IPS-NIHi7 (cell line): ENCODE measurements around the gene CHIT1.
A peak's percentile ranks its signal among the peaks of the same experiment; 100 is the strongest.
"Not testable (repeated sequence)": the region's sequence is repeated elsewhere in the genome, so short reads cannot be mapped to it uniquely, and the experiment has no call there.

Experiments used
- DNase-seq: peaks from one replicate; pipeline ENCODE4 v3.0.0; 2012; ENCODE audit warnings: mixed read lengths; ENCODE audit errors: extremely low spot score

The CHIT1 gene

DNA sequence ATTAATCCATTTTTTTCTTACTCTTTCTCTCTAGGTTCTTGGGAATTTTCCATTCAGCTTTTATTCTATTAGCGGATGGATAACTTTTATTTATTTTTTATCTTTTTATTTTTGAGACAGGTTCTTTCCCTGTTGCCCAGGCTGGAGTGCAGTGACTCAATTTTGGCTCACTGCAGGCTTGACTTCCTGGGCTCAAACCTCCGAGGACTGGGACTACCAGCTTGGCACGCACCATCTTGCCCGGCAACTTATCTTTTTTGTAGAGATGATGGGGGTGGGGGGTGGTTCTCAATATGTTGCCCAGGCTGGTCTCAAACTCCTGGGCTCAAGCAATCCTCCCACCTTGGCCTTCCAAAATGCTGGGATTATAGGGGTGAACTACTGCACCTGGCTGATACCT is 36.1 kb upstream of the CHIT1 start:
- DNase-seq = no peak

DNA sequence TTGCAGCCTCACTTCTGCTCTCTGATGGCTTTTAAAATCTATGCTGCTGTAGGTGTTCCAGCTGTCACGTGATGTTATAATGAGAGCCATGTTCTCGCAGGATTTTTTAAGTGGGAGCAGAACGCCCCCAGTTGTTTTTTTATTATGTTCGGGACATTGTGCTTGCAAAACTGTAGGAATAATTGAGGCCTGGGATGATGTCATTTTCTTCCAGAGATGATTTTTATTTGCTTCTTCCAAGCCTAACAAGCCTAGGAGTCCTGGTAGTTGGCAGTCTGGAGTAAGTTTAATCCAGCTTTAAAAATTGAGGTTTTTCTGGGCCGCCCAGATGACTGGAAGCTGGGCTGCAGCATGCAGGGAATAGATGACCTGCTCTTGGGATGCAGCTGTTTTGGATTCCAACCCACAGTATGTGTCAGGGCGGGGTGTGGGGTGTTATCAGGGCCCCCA is 34.6 kb upstream of the CHIT1 start:
- no peak for DNase-seq

DNA sequence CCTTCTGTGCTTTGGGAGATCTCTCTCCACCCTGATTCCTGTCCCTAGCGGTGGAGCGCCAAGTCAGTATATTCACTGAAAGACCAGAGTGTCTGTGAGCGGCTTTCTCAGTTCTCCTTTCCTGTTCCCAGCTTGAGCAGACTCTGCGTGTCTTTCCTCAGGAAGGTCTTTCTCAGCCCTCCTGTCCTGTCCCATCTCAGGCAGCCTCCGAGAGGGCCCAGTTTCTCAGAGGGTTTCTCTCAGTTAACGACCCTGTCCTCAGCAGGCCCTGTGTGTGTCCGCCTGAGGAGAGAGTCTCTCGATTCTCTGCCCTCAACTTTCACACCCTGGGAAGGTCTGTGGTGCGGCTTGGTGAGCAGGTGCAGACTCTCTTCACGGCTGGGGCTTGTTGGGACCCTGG is 34.0 kb upstream of the CHIT1 start:
- DNase-seq = no peak

DNA sequence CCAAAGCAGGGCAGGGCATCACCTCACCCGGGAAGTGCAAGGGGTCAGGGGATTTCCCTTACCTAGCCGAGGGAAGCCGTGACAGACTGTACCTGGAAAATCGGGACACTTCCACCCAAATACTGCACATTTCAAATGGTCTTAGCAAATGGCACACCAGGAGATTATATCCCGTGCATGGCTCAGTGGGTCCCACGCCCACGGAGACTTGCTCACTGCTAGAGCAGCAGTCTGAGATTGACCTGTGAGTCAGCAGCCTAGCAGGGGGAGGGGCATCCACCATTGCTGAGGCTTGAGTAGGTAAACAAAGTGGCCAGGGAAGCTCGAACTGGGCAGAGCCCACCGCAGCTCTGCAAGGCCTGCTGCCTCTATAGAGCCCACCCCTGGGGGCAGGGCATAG is 27.2 kb upstream of the CHIT1 start:
- not testable (repeated sequence) for DNase-seq

DNA sequence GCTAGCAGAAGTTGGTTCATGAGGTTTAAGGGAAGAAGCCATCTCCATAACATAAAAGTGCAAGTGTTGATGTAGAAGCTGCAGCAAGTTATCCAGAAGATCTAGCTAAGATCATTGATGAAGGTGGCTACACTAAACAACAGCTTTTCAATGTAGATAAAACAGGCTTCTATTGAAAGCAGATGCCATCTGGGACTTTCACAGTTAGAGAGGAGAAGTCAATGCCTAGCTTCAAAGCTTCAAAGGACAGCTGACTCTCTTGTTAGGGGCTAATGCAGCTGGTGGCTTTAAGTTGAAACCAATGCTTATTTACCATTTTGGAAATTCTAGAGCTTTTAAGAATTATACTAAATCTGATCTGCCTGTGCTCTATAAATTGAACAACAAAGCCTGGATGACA is 25.3 kb upstream of the CHIT1 start:
- DNase-seq = not testable (repeated sequence)

DNA sequence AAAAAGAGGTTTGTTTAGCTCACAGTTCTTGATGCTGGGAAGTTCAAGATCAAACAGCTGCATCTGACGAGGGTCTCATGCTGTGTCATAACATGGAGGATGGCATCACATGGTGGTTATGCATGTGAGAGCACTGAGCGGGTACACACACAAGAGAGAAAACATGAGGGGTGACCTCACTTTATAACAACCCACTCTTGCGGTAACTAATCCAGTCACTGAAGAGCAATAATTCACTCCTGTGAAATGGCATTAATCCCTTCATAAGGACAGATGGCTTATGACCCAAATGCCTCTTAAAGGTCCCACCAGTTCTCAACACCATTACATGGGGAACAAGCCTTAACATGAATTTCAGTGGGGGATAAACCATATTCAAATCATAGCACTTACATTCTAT is 23.2 kb upstream of the CHIT1 start:
- no peak for DNase-seq

DNA sequence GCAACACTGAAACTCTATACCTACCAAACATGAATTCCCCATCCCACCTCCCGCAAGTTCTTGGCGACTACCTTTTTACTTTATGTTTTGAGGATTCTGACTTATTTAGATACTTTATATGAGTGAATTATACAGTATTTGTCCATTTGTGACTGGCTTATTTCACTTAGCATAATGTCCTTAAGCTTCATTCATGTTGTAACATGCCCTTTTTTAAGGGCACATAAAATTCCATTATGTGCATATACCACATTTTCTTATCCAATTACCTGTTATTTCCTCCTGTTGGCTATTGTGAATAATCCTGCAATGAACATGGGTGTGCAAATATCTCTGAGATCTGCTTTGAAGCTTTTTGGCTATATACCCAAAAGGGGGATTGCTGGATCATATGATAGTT is 22.0 kb upstream of the CHIT1 start:
- no peak for DNase-seq

DNA sequence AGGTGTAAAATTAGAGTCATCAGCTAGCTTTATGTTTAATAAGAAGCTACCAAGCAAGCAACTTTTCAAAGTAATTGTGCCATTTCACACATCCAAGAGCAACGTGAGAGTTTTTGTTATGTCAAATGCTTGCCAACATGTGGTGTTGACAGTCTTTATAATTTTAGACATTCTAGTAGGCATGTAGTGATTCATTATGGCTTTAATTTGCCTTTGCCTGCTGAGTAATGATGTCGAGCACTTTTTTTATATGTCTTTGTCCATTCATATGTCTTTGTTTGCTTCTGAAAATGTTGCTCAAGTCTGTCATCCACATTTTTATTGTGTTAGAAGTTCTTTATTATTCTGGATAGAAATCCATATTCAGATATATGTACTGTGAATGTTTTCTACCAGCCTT is 21.4 kb upstream of the CHIT1 start:
- DNase-seq = no peak

DNA sequence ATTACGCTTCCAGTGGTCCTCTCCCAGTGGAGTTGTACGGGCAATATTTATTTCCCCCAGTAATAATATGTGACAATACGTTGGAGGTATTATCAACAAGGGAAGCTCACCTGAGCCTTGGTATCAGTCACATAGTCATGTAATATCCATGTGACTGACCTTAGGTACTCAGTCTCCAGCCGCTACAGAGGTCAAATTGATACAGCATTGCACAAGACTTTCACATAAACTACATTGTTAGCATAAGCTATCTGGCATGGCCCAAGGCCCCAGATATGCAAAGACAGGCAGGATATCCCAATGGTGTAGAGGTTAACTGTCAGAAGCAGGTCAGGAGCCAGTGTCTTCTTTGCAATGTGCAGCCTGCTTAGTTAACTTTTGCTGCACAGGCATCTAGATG is 15.3 kb upstream of the CHIT1 start:
- DNase-seq = no peak

DNA sequence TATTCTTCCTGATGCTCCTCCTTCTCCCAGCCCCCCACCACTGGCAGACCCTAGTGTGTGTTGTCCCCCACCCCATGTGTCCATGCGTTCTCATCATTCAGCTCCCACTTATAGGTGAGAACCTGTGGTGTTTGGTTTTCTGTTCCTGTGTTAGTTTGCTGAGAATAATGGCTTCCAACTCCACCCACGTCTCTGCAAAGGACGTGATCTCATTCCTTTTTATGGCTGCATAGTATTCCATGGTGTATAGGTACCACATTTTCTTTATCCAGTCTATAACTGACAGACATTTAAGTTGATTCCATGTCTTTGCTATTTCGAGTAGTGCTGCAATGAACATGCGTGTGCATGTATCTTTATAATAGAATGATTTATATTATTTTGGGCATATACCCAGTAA is 12.2 kb upstream of the CHIT1 start:
- DNase-seq = not testable (repeated sequence)

DNA sequence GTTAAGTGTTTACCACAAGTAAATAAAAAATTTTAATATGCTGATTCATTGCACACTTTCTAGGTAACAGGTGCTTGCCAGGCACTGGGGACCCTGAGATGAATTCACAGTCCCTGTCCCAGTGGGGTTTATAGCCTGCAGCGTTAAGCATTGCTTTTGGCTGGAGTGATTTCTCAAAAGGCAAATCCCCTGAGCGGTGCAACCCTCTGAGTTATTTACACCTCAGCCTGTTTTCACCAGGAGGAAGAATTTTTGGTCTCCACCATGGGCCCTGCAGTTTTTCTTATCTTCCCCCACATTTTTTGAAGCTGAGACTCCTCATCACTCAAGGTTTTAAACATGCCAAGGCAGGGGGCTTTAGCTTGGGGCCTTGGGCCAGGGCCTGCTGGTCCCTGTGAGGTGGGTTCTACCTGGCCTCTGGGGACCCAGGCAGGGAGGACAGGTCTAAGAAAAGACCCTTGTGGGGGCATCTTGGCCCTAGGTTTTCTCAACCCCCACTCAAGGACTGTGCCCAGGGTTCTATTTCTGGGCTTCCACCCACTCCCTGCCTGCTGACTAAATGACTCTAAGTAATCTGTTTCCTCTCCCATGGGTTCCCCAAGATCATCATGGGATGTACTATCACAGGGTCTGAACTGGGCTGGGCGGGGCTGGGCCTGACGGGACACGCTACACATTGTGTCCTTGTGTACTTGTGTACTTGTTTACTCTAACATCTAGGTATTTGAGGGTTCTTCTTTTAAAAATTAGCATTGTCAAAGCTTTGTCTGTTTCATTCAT is 10.2 kb upstream of the CHIT1 start:
- DNase-seq = no peak

DNA sequence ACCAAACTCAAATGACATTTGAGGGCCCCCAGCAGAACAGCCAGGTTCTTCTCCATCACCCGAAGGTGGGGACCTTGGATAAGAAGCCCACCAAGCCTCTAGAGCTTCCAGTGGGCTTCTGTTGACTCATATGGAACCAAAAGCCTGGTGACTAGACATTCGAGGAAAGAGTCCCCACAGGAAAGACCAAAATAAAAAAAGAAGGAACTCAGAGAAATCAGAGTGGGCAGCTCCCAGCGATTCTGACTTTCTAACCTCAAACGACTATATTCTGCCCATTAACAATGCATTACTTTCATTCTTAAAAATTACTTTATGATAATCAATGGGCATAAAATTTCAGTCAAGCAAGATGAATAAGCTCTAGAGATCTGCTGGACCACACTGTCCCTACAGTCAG is 9.6 kb upstream of the CHIT1 start:
- no peak for DNase-seq

DNA sequence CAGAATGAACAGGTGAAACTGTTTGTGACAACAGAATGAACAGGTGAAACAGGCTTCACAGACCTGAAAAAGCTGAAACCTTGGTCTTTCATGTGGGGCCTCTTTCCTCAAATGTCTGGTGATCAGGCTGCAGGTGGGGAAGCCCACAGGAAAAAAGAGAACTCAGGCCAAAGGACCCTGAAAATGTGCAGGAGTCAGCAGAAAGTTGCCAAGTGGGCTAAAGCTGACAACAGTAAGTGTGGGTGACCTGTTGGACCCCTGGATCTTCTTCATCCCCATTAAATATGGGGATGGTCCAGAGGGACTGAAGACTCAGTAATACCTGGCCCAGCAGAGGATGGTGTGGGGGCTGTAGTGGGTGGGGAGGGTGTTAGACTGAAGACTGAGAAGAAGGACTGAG is 9.1 kb upstream of the CHIT1 start:
- no peak for DNase-seq

DNA sequence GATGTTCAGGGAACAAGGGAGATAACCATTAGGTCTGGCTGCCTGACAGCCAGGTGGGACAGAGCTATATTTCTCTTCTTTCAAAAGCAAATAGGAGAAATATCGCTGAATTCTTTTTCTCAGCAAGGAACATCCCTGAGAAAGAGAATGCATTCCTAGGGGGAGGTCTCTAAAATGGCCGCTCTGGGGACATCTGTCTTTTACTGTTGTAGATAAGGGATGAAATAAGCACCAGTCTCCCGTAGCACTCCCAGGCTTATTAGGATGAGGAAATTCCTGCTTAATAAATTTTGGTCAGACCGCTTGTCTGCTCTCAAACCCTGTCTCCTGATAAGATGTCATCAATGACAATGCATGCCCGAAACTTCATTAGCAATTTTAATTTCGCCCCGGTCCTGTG is 5.4 kb upstream of the CHIT1 start:
- not testable (repeated sequence) for DNase-seq

DNA sequence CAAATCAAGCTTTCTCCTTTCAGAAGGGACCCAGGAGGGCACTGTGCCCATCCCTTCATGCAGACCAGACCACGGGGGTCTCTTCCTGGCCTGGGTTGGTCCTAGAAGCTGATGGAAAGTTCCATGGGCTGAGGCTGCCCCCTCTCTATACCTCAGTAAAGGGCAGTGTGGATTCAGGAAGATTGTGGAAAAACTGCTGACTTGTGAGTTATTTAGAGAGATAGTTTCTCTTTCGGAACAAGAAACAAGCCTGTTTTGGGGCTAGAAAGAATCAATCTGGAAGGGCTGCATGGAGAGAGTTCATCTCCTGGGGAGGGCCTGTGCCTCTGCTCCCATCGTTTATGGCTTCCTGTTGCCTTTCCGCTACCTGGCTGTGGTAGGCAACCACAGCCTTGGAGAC is 803 bp downstream of the CHIT1 start:
- no peak for DNase-seq

DNA sequence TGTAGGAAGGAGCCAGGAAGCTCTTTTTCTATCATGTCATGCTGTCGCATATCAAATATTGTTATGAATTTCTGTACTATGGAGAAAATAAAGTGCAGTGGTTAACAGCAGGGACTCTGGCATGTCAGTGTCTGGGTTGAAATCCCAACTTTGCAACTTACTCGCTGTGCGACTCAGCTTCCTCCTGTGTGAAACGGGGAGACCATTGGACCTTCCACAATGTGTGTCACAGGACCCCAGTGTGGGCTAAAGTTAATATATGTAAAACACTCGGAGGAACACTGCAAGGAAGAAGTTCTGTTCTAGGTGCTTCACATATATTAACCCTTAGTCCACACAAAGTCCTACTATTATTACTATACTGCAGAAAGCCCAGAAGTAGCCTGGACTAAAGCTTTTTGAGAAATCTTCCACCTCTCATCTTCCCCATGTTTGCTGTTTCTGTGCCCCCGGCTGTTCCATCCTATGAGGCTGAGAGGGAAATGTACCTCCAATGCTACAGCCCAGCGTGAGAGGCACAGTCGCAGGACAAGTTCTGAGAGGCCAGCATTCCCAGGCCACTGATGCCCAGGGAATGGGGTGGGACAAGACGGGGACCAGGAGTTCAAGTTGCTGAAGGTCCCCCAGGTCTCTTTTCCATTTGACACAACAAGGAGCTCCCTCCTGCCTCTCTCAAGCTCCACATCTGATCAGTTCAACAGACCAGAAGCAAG is 1.9 kb downstream of the CHIT1 start:
- DNase-seq = no peak

DNA sequence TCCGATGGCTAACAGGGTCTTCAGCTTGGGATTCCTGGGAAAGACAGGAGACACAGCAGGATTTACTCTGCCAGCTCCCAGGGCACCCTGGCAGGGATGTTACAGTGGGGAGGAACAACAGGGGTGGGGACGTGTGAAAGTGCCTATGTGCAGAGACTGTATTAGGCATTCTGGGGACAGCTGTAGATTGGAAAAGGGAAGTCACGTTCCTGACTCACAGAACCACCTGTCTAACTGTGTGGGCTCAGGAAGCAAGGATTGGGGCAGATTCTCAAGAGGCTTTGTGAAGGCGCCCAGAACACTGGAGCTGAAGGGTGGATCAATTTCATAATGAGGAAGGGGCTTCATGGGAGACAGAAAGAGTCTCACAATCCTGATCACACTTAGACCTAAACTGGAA is 4.4 kb downstream of the CHIT1 start:
- DNase-seq = no peak

DNA sequence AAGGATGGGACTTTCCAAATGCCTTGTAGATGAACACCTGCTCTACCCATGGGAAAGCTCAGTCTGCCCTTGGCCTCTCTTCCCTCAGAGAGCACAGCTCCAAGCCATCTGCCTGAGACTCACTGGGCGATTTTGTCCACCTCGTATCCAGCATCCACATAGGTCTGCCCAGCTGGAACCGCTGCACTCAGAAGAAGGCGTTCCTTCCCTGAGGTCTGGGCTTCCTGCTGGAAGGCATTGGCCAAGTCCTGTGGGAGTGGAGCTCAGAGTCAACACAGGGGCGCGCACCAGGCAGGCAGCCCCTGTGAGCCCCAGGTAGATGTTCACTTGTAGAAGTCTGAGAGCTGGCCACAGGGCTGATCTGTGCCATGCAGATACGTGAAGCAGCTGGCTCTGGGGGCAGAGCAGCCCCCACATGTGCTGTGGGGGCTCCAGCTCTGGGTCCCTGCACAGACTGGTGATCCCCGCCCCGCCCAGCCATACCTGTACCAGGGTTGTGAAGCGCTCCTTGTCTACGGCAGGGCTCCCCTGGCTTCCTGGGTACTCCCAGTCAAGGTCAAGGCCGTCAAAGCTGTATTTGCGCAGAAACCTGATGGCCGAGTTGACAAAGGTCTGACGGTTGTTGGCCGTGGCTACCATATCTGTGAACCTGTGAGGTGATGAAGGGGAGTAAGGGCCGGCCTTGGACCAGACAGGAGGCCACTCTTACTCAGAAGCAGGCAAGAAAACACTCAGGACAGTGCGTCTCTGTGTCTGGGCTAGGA is 6.3 kb downstream of the CHIT1 start:
- DNase-seq = no peak

DNA sequence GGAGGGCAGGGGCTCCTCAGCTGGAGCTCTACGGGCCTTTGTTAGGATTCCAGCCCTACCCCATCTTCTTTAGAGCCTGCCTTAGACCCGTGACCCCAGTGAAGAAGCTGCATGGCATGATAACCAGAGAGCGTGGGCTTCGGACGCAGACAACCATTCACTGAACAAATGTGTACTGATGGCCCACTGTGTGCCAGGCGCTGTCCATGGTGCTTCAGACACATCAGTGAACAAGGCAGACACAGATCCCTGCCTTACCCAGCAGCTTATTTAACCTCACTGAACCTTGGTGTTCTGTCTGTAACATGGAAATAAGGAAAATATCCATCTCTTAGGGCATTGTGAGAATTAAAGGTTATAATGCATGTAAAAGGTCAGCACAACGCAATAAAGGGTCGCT is 9.5 kb downstream of the CHIT1 start:
- DNase-seq = peak; percentile 54

DNA sequence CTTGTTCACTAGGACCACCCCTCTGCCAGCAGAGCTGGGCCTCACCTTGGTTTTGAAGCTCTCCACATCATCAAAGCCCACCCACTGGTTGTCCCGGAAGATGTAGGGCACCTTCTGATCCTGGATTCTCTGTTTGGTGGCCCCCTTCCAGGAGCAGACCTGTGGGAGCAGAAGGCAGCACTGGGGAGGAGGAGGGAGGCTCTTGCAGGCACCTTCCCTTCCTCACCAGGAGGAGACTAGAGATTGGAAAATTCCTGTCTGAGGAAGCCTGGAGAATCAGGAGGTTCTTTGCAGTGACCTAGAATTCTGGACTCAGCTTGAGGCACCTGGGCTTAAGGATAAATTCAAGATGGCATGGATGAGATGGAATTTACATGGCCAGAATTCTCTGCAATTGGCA is 10.3 kb downstream of the CHIT1 start:
- DNase-seq = no peak

DNA sequence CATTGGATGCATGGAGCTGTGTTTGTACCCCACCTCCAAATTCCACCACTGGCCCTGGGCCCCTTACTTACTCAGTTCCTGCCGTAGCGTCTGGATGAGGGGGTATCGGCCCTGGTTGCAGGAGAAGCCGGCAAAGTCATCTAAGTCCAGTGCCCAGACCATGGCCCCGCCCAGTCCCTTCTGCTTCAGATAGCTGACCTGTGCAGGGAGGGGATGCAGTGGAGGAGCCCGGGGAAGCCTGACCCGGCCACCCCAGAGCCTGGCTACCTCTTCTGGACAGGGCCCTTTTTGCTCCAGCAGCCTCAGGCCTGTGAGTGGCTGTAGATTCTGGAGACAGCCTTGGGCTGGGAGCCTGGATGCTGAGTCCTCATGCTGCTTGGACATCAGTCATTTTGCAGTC is 11.8 kb downstream of the CHIT1 start:
- no peak for DNase-seq

DNA sequence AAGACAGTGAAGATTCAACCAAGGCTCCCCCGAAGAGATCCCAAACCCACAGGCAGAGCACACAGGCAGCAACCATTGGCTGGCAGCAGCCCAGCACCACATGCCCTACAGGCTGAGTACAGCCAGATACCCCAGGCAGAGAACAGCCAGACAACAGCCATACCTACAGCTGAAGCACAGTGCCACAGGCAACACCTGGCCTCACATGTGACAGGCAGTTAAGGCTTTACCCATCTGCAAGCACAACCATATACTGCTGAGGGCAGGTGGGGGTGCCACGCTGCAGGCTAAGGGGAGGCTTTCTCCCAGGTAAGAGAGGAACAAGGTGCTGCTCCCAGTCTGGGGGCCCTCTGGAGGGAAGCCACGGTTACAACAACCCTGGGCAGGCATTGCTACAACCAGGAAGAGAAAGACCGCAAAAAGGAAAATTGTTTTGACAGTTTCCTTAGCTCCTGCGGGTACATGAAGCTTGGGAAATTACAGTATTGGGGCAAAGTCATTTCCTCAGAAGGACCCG is 12.3 kb downstream of the CHIT1 start:
- DNase-seq = peak; percentile 55
